Psoas muscle (tissue), 8 donors: ENCODE data around the gene TUBB1. TPM values are rescaled to one million over a fixed set of nuclear protein-coding genes. Genes with fewer than 3 reads are reported as not detected.

Experiments used
- ATAC-seq, 4 donors: fragments of 200-7000 bp; cut with Tn5 transposase; one replicate each; pipeline ENCODE4 v1.9.1; 2020; ENCODE audit warnings: moderate library complexity in 3 of 4, mild to moderate bottlenecking in 2 of 4
- DNase-seq, 2 donors: peaks; one replicate each; pipeline ENCODE4 v3.0.0-alpha.2; 2020
- H3K27ac ChIP-seq: fragments of 200-600 bp; one replicate; pipeline ENCODE4 v1.8.0; 2022
- H3K27me3 ChIP-seq, 3 donors: fragments of 200-600 bp in 1 of 3; one replicate each; pipeline versions ENCODE4 v1.6.1 to v1.8.0; 2013 to 2022; ENCODE audit warnings: low read length in 2 of 3, mild to moderate bottlenecking in 2 of 3, moderate library complexity in 1 of 3; ENCODE audit not compliant: insufficient read depth in 3 of 3
- H3K36me3 ChIP-seq, 2 donors: fragments of 200-600 bp in 1 of 2; one replicate each; pipeline versions ENCODE4 v1.6.1 to v1.8.0; 2013 to 2022; ENCODE audit warnings: low read depth in 1 of 2, mild to moderate bottlenecking in 1 of 2, moderate library complexity in 1 of 2; ENCODE audit not compliant: insufficient read depth in 1 of 2
- H3K4me1 ChIP-seq: fragments of 200-600 bp; one replicate; pipeline ENCODE4 v1.8.0; 2022
- H3K4me3 ChIP-seq: fragments of 200-600 bp; one replicate; pipeline ENCODE4 v1.8.0; 2022; ENCODE audit warnings: mild to moderate bottlenecking
- H3K9me3 ChIP-seq: fragments of 200-600 bp; one replicate; pipeline ENCODE4 v1.8.0; 2022
- CTCF ChIP-seq: fragments of 200-600 bp; IDR thresholded peaks from one replicate; pipeline ENCODE4 v1.8.0; 2022; ENCODE audit warnings: antibody characterized with exemption
- WGBS, 3 donors: extraction: QIAGEN DNeasy Blood & Tissue Kit; methylation state at CpG; one replicate each; pipeline versions ENCODE4 v1.1.6 to v1.1.7; 2013; 5-methylcytosine and 5-hydroxymethylcytosine counted together
- intact Hi-C, 2 donors: fragments of 100-400 bp; cut with DNase I; formaldehyde crosslinking; loops; one replicate each; pipeline versions ENCODE4 v1.11.0 to v1.14.2; 2022
- polyA plus RNA-seq, 3 donors: library from polyadenylated mRNA; stranded (reverse); fragments of 200-250 nt; gene quantifications; one replicate each; pipeline ENCODE4 v1.2.3, GENCODE V29; 2013
- total RNA-seq, 4 donors: library from RNA; stranded (reverse); fragmentation: NEBNext Ultra II Directional in 2 of 4; extraction: Animal tissue kit (Norgen Biotek cat#: 25700) in 2 of 4; gene quantifications; one replicate each; pipeline versions ENCODE4 v1.2.1 to v1.2.4, GENCODE V29; 2021 to 2023
- donor health status: healthy with polysubstance abuse.
- donor health status: DM: no; HTN: no; CAD: no; lungs with moderate emphysema.
- donor health status: Bipolar disorder and iron deficiency.
- donor health status: healthy.
- donor health status: DM: yes; HTN: yes; CAD: no.
- donor health status: DM: no; HTN: no; CAD: no.
- donor health status: DM: no; HTN: no; CAD: no.
- donor health status: DM: yes; HTN: yes; CAD: no.

TUBB1 gene
- total and polyA plus RNA-seq, 7 donors = 0.03 to 0.32 (median 0.12) TPM; not detected in 1

GRCh38 chr20:59013031-59013951, 5.9 kb upstream of the TUBB1 start:
- Histone ChIP-seq H3K36me3 (no peaks in the 10 kb centered on the region), H3K4me3 (no peak overlapping the region), H3K4me1 (peaks cover 3% of the 10 kb centered on the region), H3K27me3 (no peaks in the 10 kb centered on the region), H3K27ac (no peak overlapping the region), H3K9me3 (no peaks in the 10 kb centered on the region)
- ATAC-seq = no peak
- no peak for TF ChIP-seq CTCF
- DNase-seq = no peak
- intact Hi-C loops = no loop called here
- WGBS, 3 donors = 85 to 87% (median 86%) methylated on average over 16 to 17 of the region's 17 CpGs

- intact Hi-C loops = no loop called here
- H3K9me3 ChIP-seq = no peaks in the 10 kb centered on the region
- TF ChIP-seq CTCF = no peak
- no peak for DNase-seq
- peaks cover 3% of the 10 kb centered on the region for H3K4me1 ChIP-seq
- no peaks in the 10 kb centered on the region for H3K36me3 ChIP-seq
- H3K27me3 ChIP-seq = no peaks in the 10 kb centered on the region
- H3K27ac ChIP-seq = no peak overlapping the region
- no peak overlapping the region for H3K4me3 ChIP-seq
- WGBS, 3 donors = 77 to 89% (median 82%) methylated on average over 13 of the region's 13 CpGs
- ATAC-seq = no peak
Observed at GRCh38 chr20:59013959-59014608, 5.1 kb upstream of the TUBB1 start.

- no peak for TF ChIP-seq CTCF
- no peaks in the 10 kb centered on the region for H3K27me3 ChIP-seq
- 90 to 93% (median 90%) methylated on average over 17 of the region's 17 CpGs for WGBS, 3 donors
- no peak overlapping the region for H3K27ac ChIP-seq
- H3K4me1 ChIP-seq = peaks cover 3% of the 10 kb centered on the region
- intact Hi-C loops = no loop called here
- no peaks in the 10 kb centered on the region for H3K36me3 ChIP-seq
- H3K4me3 ChIP-seq = no peak overlapping the region
- no peaks in the 10 kb centered on the region for H3K9me3 ChIP-seq
- no peak for DNase-seq
- ATAC-seq = no peak
Observed at GRCh38 chr20:59014680-59015389, 4.4 kb upstream of the TUBB1 start.

GRCh38 chr20:59015411-59015810, 3.8 kb upstream of the TUBB1 start:
- Histone ChIP-seq H3K27ac (no peak overlapping the region), H3K4me3 (no peak overlapping the region), H3K9me3 (no peaks in the 10 kb centered on the region), H3K27me3 (no peaks in the 10 kb centered on the region), H3K36me3 (no peaks in the 10 kb centered on the region), H3K4me1 (peaks cover 3% of the 10 kb centered on the region)
- 90 to 93% (median 91%) methylated on average over 16 of the region's 16 CpGs for WGBS, 3 donors
- DNase-seq (no peak), ATAC-seq (no peak)
- TF ChIP-seq CTCF = no peak
- intact Hi-C loops = no loop called here
